BJ (cell line): ENCODE measurements around the gene GPHN. TPM values are rescaled to one million over a fixed set of nuclear protein-coding genes. Genes with fewer than 3 reads are reported as not detected.
"Not testable (repeated sequence)": the region's sequence is repeated elsewhere in the genome, so short reads cannot be mapped to it uniquely, and the experiment has no call there.

Source experiments
- CTCF ChIA-PET: fragments of 350-600 bp; formaldehyde crosslinking; extraction: SDS; loops from one replicate; lab custom pipeline; 2021; ENCODE audit warnings: antibody characterized with exemption, inconsistent platforms; lab: Yijun Ruan, JAX
- POLR2A ChIA-PET: fragments of 300-600 bp; sonication (Branson Sonifier 250); formaldehyde crosslinking; extraction: SDS; loops from one replicate; lab custom pipeline; 2021; ENCODE audit warnings: antibody characterized with exemption; lab: Charles Lee
- DNase-seq: peaks from one replicate; pipeline ENCODE4 v3.0.0-alpha.2; 2011; ENCODE audit warnings: low read depth
- H3K27me3 ChIP-seq: 2 replicates; pipeline ENCODE4 v1.6.0; 2011; ENCODE audit warnings: low read length; ENCODE audit not compliant: control insufficient read depth, insufficient read depth
- H3K36me3 ChIP-seq: 2 replicates; pipeline ENCODE4 v1.5.1; 2011; ENCODE audit warnings: low read length; ENCODE audit not compliant: control insufficient read depth, insufficient read depth
- H3K4me3 ChIP-seq: 2 replicates; pipeline ENCODE4 v1.5.1; 2011; ENCODE audit warnings: low read depth, mild to moderate bottlenecking, control low read depth, low read length
- polyA plus RNA-seq: library from polyadenylated mRNA; depleted of rRNA; stranded (reverse); fragments of >200 nt; gene quantifications from 2 replicates; pipeline ENCODE4 v1.2.3, GENCODE V29; 2011
- TF ChIP-seq, protein P1 (sequence below): IDR thresholded peaks from 2 replicates; pipeline ENCODE4 v1.5.1; 2011; ENCODE audit warnings: low read depth, mild to moderate bottlenecking, control low read depth, inconsistent platforms, low read length, moderate library complexity; ENCODE audit not compliant: insufficient read depth

Gene GPHN
- polyA plus RNA-seq, 1 experiment, result 7.7 TPM

DNA sequence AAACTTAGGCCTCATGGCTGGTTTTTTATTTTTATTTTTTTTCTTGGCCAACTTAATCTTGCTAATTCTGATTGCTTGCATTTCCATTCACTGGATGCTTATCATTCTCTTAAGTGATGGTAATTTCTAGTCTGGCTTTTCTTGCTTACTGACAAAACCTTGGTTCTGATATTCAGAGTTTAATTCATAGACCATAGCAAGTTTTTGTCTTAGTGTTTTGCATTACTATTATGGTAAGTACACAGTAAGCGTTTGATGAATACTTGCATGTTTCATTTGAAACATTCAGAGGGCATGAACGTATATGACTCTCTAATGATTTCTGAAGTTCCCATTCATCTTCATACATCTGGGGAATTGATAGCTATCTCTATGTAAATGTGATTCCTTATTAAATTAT is 55.8 kb downstream of the GPHN start:
- POLR2A ChIA-PET, result no interaction called here
- Histone ChIP-seq H3K27me3 (no peaks in the 10 kb centered on the region), H3K4me3 (no peak overlapping the region), H3K36me3 (no peaks in the 10 kb centered on the region)
- TF ChIP-seq, protein P1, sequence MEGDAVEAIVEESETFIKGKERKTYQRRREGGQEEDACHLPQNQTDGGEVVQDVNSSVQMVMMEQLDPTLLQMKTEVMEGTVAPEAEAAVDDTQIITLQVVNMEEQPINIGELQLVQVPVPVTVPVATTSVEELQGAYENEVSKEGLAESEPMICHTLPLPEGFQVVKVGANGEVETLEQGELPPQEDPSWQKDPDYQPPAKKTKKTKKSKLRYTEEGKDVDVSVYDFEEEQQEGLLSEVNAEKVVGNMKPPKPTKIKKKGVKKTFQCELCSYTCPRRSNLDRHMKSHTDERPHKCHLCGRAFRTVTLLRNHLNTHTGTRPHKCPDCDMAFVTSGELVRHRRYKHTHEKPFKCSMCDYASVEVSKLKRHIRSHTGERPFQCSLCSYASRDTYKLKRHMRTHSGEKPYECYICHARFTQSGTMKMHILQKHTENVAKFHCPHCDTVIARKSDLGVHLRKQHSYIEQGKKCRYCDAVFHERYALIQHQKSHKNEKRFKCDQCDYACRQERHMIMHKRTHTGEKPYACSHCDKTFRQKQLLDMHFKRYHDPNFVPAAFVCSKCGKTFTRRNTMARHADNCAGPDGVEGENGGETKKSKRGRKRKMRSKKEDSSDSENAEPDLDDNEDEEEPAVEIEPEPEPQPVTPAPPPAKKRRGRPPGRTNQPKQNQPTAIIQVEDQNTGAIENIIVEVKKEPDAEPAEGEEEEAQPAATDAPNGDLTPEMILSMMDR, result no peak
- CTCF ChIA-PET, result interaction anchor here (0.6 kb wide), 1 partner anchor 110 kb away, joined by 3 read pairs; no protein-coding TSS in a partner anchor
- DNase-seq, result no peak

DNA sequence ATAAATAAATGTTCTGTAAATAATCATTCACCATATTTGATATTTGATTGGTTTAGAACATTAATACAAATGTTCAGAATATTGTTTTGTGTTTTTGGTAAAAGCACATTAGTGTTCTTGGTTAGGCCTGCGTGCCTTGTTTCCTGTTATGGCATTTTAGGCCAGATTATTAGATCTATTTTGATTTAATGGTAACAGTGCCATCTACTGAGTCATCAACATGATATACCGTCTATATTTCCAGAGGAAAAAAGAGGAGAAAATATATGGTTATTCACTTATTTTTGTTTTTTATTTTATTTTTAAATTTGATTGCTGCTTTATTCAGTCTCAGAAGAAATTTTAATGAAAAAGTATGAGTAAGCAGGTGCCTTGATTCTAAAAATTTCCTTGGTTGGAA is 60.3 kb downstream of the GPHN start:
- POLR2A ChIA-PET, result no interaction called here

DNA sequence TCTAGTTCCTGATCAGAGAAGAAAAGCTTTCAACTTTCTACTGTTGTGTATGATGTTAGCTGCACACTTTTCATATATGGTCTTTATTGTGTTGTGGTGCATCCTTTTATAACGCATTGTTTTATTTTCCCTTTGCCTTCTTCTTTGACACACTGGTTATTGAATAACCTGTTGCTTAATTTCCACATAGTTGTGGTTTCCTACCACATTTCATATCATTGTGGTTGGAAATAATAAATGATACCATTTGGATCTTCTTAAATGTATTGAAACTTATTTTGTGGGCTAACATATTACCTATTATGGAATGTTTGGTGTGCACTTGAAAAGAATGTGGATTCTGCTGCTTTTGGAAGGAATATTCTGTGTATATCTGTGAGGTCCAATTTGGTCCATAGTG is 64.9 kb downstream of the GPHN start:
- TF ChIP-seq, protein P1, result no peak

More for the DNA sequence above, 60.3 kb downstream of the GPHN start:
- TF ChIP-seq, protein P1, result no peak
- no peaks in the 10 kb centered on the region for H3K36me3 ChIP-seq
- H3K4me3 ChIP-seq, result no peak overlapping the region
- no peaks in the 10 kb centered on the region for H3K27me3 ChIP-seq
- CTCF ChIA-PET, result no interaction called here
- no peak for DNase-seq

DNA sequence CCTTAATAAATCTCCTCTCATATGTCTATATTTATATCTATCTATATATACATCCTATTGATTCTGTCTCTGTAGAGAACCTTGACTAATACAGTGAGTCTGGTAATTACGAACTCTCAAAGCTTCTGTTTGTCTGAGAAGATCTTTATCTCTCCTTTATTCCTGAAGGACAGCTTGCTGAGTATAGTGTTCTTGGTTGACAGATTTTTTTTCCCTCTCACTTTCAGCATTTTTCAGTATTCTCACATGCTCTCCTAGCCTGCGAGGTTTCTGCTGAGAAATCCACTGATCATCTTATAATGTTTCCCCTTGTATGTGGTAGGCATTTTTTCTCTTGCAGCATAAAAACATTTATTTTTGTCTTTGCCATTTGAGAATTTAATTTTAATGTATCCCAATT is 67.1 kb downstream of the GPHN start:
- Histone ChIP-seq H3K4me3 (no peak overlapping the region), H3K36me3 (no peaks in the 10 kb centered on the region), H3K27me3 (no peaks in the 10 kb centered on the region)
- POLR2A ChIA-PET, result no interaction called here
- no peak for DNase-seq
- CTCF ChIA-PET, result no interaction called here
- TF ChIP-seq, protein P1, result no peak

More for the DNA sequence above, 64.9 kb downstream of the GPHN start:
- POLR2A ChIA-PET, result no interaction called here
- CTCF ChIA-PET, result no interaction called here
- Histone ChIP-seq H3K36me3 (no peaks in the 10 kb centered on the region), H3K4me3 (no peak overlapping the region), H3K27me3 (no peaks in the 10 kb centered on the region)
- DNase-seq, result no peak

DNA sequence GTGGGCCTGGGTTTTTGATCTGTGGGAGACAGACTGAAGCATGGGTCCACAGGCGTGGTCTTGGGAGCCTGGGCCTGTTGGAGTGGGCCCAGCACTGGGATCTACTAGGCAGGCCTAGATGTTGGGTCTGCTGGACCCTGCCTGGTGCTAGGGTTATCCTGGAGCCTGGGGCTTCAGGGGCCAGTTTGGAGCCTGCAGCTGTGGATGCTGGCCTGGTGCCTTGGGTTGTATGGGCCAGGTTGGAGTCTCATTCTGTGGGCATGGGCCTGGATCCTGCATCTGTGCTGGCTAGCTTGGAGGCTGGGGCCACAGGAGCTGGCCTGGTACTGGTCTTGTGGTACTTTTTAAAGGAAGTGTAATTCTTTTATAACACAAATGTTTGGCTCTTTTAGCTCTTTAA is 68.0 kb downstream of the GPHN start:
- ChIA-PET CTCF (interaction anchor here (0.6 kb wide), 1 partner anchor 120 kb away, joined by 6 read pairs; no protein-coding TSS in a partner anchor), POLR2A (no interaction called here)
- TF ChIP-seq, protein P1, result no peak
- H3K27me3 ChIP-seq, result no peaks in the 10 kb centered on the region
- DNase-seq, result no peak
- no peak overlapping the region for H3K4me3 ChIP-seq
- H3K36me3 ChIP-seq, result no peaks in the 10 kb centered on the region

DNA sequence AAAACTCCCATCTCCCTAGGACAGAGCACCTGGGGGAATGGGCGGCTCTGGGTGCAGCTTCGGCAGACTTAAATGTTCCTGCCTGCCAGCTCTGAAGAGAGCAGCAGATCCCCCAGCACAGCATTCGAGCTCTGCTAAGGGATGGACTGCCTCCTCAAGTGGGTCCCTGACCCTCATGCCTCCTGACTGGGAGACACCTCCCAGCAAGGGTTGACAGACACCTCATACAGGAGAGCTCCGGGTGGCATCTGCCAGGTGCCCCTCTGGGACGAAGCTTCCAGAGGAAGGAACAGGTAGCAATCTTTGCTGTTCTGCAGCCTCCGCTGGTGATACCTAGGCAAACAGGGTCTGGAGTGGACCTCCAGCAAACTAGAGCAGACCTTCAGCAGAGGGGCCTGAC is 79.8 kb downstream of the GPHN start:
- H3K27me3 ChIP-seq, H3K36me3 ChIP-seq, H3K4me3 ChIP-seq, DNase-seq, POLR2A ChIA-PET, CTCF ChIA-PET: not testable (repeated sequence)
